ENCODE results near the gene CAPNS1. TPM values are rescaled to one million over a fixed set of nuclear protein-coding genes. Genes with fewer than 3 reads are reported as not detected.
A peak's percentile ranks its signal among the peaks of the same experiment; 100 is the strongest.

CAPNS1 gene
- total and polyA plus RNA-seq, 2 of the 4 experiments (the other 2 are of a cell fraction), result 436 to 988 TPM

- Histone ChIP-seq H3K18ac (ENCODE audit: low read depth, low read length) (no peak overlapping the region), H2BK5ac (ENCODE audit: low read depth, low read length, poor library complexity, severe bottlenecking) (no peak overlapping the region), H4K8ac (ENCODE audit: low read depth in 2 of 2, low read length in 2 of 2) (peak overlapping the region in 1 of 2 experiments; percentile 2; a peak in 1 of 4 replicates), H2AFZ (replicated peaks; ENCODE audit: low read length, poor library complexity) (peak overlapping the region; percentile 72), H3K27ac (ENCODE audit: insufficient read depth, low read length) (no peak overlapping the region), H4K5ac (ENCODE audit: low read depth, low read length) (no peak overlapping the region), H3K9me3 (ENCODE audit: control insufficient read depth, insufficient read depth, low read length) (no peaks in the 10 kb centered on the region), H2BK15ac (ENCODE audit: low read depth, low read length) (no peak overlapping the region), H4K91ac (ENCODE audit: insufficient read depth, low read depth, low read length) (no peak overlapping the region), H3K4me1 (ENCODE audit: control insufficient read depth, insufficient read depth, low read length) (peaks cover 10% of the 10 kb centered on the region), H2AK9ac (replicated peaks; ENCODE audit: low read depth, low read length, poor library complexity) (no peak overlapping the region), H3K4me3 (ENCODE audit: insufficient read depth, low read depth, low read length) (no peak overlapping the region), H3K4ac (ENCODE audit: low read depth, low read length) (no peak overlapping the region), H3K27me3 (ENCODE audit: control insufficient read depth, insufficient read depth, low read length) (no peaks in the 10 kb centered on the region), H2BK120ac (ENCODE audit: low read depth, low read length) (no peak overlapping the region), H3K14ac (replicated peaks; ENCODE audit: low read depth, low read length) (no peak overlapping the region), H3K23ac (ENCODE audit: low read depth, low read length) (peak overlapping the region; percentile 17; the same call in 1 of the 2 replicates), H3K56ac (ENCODE audit: extremely low read depth, insufficient read depth, low read length) (no peak overlapping the region), H3K79me1 (ENCODE audit: low read depth in 1 of 2, low read length in 2 of 2) (peaks cover 16 to 19% of the 10 kb centered on the region in 2 experiments), H2BK20ac (ENCODE audit: low read depth, low read length) (no peak overlapping the region), H3K9ac (ENCODE audit: low read depth, low read length) (no peak overlapping the region; the same call in 1 of the 2 replicates), H4K20me1 (ENCODE audit: insufficient read depth, low read length) (peaks cover 11% of the 10 kb centered on the region), H2AK5ac (ENCODE audit: low read depth, low read length) (no peak overlapping the region; the same call in 1 of the 2 replicates), H3K9me1 (ENCODE audit: insufficient read depth, low read length) (peaks cover 6% of the 10 kb centered on the region), H3K4me2 (ENCODE audit: low read depth, low read length) (no peak overlapping the region), H3K36me3 (ENCODE audit: control insufficient read depth, insufficient read depth, low read length) (peaks cover 2% of the 10 kb centered on the region; the same call in 1 of the 2 replicates)
- dilution Hi-C loops (cut with HindIII; ENCODE audit: low sequenced_read_pairs, unreplicated experiment) (no loop called here), intact Hi-C loops (cut with micrococcal nuclease) (no loop called here), in situ Hi-C loops (cut with MboI; ENCODE audit: low sequenced_read_pairs) (no loop called here)
- DNase-seq, result peak; percentile 23
- CTCF ChIA-PET, result interaction anchor here (2.1 kb wide), 1 partner anchor 9 kb away, joined by 4 read pairs; no protein-coding TSS in a partner anchor
- no TSS peak for BruUV-seq (replicated peaks)
- WGBS, 2 experiments (ENCODE audit: extremely low coverage in 2 of 2, insufficient read length in 1 of 2), result 80% methylated on average over 1 of the region's 12 CpGs; no CpG with 5 or more reads in 1 of the 2 experiments
- ATAC-seq (ENCODE audit: low read depth), result no peak
- POLR2A ChIA-PET (ENCODE audit: unreplicated experiment), result interaction anchor here (0.7 kb wide), 1 partner anchor 13 kb away, joined by 4 read pairs; no protein-coding TSS in a partner anchor
- no peak for TF ChIP-seq RCOR1 (IDR thresholded peaks at IDR 0.05; ENCODE audit: insufficient replicate concordance, low read length)
- no peak for TF ChIP-seq NFE2L2 (IDR thresholded peaks at IDR 0.05; ENCODE audit: low read depth, low read length)
- TF ChIP-seq BHLHE40 (IDR thresholded peaks at IDR 0.05; ENCODE audit: low read depth, low read length), result no peak
- TF ChIP-seq MXI1 (IDR thresholded peaks at IDR 0.05; ENCODE audit: borderline replicate concordance, low read depth, low read length), result no peak
- TF ChIP-seq FOS (IDR thresholded peaks at IDR 0.05; ENCODE audit: low read depth, low read length), result no peak
- no peak for TF ChIP-seq MAFK (IDR thresholded peaks at IDR 0.05; ENCODE audit: low read depth, low read length)
- TF ChIP-seq USF2 (IDR thresholded peaks at IDR 0.05; ENCODE audit: low read depth, low read length), result no peak
- no peak for TF ChIP-seq SMC3 (IDR thresholded peaks at IDR 0.05; ENCODE audit: low read depth, low read length)
- no peak for TF ChIP-seq CTCF (conservative IDR thresholded peaks at IDR 0.05; ENCODE audit: low read depth, low read length)
- TF ChIP-seq POLR2A (IDR thresholded peaks at IDR 0.05; ENCODE audit: low read depth, low read length), result no peak
- TF ChIP-seq CHD1 (IDR thresholded peaks at IDR 0.05; ENCODE audit: low read depth, low read length), result no peak
- no peak for TF ChIP-seq ELK1 (IDR thresholded peaks at IDR 0.05; ENCODE audit: borderline replicate concordance, low read depth, low read length)
- no peak for TF ChIP-seq CEBPB (IDR thresholded peaks at IDR 0.05; ENCODE audit: low read depth, low read length)
- no peak for TF ChIP-seq RFX5 (IDR thresholded peaks at IDR 0.05; ENCODE audit: low read depth, low read length)
- TF ChIP-seq RAD21 (IDR thresholded peaks at IDR 0.05; ENCODE audit: low read length), result no peak
These were observed 2.7 kb upstream of the CAPNS1 start for GRCh38 chr19:36136964-36137686.
